WERI-Rb-1 (cell line): ENCODE data around the gene UST.
"Not testable (repeated sequence)": the region's sequence is repeated elsewhere in the genome, so short reads cannot be mapped to it uniquely, and the experiment has no call there.

Experiments
- DNase-seq: peaks from one replicate; pipeline ENCODE4 v3.0.0-alpha.2; 2020
- H3K27ac ChIP-seq: fragments of 250-450 bp; sonication (Bioruptor Pico); 2 replicates; pipeline ENCODE4 v1.5.1; 2020; ENCODE audit warnings: mild to moderate bottlenecking, moderate library complexity
- H3K27me3 ChIP-seq: fragments of 250-450 bp; sonication (Bioruptor Pico); 2 replicates; pipeline ENCODE4 v1.5.1; 2021; ENCODE audit warnings: mild to moderate bottlenecking, low read depth, moderate library complexity; ENCODE audit not compliant: insufficient read depth, severe bottlenecking
- H3K36me3 ChIP-seq: fragments of 250-450 bp; sonication (Bioruptor Pico); 2 replicates; pipeline ENCODE4 v1.5.1; 2020; ENCODE audit warnings: mild to moderate bottlenecking, moderate library complexity
- H3K4me3 ChIP-seq: 2 replicates; pipeline ENCODE4 v1.5.1; 2011; ENCODE audit warnings: low read depth, mild to moderate bottlenecking, control low read depth, low read length
- H3K9me3 ChIP-seq: fragments of 250-450 bp; sonication (Bioruptor Pico); 2 replicates; pipeline ENCODE4 v1.5.1; 2021; ENCODE audit warnings: mild to moderate bottlenecking, moderate library complexity; ENCODE audit not compliant: severe bottlenecking
- TF ChIP-seq, protein P1 (sequence below): IDR thresholded peaks from 2 replicates; pipeline ENCODE4 v1.5.1; 2011; ENCODE audit warnings: low read depth, mild to moderate bottlenecking, control low read depth, inconsistent platforms, low read length

UST gene

DNA sequence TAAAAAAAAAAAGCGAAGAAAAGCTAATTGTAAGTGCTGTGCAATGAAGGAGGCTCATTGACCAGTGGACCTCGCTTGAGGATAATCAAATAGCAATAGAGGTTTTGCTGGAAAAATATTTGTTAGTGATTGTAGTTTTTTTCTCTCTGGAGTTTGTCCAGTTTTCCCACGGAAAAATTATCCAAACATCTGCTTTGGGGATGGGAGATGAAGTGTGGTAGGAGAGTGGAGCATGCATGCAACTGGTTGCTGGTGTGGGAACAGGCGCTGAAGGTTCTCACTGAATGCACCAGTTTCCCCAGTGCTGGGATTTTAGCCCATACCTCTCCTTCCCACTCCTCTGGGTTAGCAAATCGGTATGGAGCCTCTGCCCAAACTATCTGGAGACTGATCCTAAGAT lies 288.9 kb downstream of the UST start:
- H3K27me3 ChIP-seq = no peaks in the 10 kb centered on the region
- DNase-seq = no peak
- TF ChIP-seq, protein P1, sequence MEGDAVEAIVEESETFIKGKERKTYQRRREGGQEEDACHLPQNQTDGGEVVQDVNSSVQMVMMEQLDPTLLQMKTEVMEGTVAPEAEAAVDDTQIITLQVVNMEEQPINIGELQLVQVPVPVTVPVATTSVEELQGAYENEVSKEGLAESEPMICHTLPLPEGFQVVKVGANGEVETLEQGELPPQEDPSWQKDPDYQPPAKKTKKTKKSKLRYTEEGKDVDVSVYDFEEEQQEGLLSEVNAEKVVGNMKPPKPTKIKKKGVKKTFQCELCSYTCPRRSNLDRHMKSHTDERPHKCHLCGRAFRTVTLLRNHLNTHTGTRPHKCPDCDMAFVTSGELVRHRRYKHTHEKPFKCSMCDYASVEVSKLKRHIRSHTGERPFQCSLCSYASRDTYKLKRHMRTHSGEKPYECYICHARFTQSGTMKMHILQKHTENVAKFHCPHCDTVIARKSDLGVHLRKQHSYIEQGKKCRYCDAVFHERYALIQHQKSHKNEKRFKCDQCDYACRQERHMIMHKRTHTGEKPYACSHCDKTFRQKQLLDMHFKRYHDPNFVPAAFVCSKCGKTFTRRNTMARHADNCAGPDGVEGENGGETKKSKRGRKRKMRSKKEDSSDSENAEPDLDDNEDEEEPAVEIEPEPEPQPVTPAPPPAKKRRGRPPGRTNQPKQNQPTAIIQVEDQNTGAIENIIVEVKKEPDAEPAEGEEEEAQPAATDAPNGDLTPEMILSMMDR = no peak
- H3K4me3 ChIP-seq = no peak overlapping the region
- no peaks in the 10 kb centered on the region for H3K9me3 ChIP-seq
- H3K36me3 ChIP-seq = no peaks in the 10 kb centered on the region
- no peak overlapping the region for H3K27ac ChIP-seq

DNA sequence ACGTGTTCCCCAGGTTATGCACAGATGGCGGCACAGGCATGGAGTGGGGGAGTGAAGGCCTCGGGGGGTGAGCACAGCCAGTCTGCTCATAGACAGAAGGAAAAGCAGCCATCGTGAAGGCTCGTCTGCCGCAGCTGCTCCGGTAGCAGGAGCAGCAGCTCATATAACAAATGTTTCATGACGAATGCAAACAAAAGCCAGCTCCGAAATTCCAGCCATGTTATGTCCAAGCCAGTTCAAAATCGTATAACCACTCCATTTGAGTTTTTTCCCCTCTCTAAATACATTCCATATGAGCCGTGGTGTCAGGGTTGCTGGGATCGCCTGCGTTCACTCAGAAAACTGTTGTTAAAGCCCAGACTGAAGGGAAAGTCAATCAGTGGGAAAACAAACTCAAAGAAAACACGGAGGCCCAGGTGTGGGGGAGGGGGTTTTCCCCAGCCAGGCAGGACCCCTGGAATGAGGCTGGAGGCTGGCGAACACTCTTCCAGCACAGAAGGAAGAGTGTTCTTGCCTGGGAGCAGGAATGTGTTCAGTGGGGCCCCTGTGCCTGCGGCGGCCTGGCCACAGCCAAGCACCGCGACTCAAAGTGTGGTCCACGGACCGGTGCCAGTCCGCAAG lies 290.3 kb downstream of the UST start:
- Histone ChIP-seq H3K9me3 (no peaks in the 10 kb centered on the region), H3K27ac (peak overlapping the region; percentile 18), H3K27me3 (no peaks in the 10 kb centered on the region), H3K4me3 (no peak overlapping the region), H3K36me3 (no peaks in the 10 kb centered on the region)
- TF ChIP-seq, protein P1 = no peak
- peak; percentile 22 for DNase-seq

DNA sequence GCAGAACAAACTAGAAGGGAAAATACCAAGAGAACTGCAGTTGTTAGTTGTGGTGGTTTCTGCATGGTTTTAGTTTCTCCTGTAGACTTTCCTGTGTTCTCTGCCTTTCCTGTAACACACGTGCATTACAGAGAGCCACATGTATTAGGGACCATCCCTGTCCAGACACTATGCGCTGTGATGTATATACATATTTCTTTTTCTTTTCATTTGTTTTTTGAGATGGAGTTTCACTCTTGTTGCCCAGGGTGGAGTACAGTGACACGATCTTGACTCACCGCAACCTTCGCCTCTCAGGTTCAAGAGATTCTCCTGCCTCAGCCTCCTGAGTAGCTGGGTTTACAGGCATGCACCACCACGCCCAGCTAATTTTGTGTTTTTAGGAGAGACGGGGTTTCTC lies 292.2 kb downstream of the UST start:
- H3K27ac ChIP-seq, H3K27me3 ChIP-seq, DNase-seq, H3K36me3 ChIP-seq, H3K9me3 ChIP-seq, H3K4me3 ChIP-seq: not testable (repeated sequence)

DNA sequence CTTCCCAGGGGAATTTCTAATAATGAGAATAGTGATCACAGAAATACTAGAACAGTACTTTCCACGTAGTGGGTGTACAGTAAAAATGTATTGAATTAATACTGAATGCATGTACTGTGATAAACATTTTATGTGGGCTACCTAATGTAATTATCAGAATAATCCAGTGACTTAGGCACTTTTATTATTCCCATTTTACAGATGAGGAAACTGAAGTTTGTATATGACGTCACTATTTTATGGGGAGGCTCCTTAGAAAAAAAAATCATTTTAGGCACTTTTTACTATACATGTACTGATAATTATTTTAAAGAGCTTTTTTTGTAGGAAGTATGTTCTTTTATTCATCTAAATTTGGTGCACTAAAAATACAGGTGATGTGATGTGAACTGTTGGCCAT lies 295.1 kb downstream of the UST start:
- Histone ChIP-seq H3K36me3 (no peaks in the 10 kb centered on the region), H3K27ac (no peak overlapping the region), H3K27me3 (no peaks in the 10 kb centered on the region), H3K4me3 (no peak overlapping the region), H3K9me3 (no peaks in the 10 kb centered on the region)
- TF ChIP-seq, protein P1 = no peak
- DNase-seq = no peak

DNA sequence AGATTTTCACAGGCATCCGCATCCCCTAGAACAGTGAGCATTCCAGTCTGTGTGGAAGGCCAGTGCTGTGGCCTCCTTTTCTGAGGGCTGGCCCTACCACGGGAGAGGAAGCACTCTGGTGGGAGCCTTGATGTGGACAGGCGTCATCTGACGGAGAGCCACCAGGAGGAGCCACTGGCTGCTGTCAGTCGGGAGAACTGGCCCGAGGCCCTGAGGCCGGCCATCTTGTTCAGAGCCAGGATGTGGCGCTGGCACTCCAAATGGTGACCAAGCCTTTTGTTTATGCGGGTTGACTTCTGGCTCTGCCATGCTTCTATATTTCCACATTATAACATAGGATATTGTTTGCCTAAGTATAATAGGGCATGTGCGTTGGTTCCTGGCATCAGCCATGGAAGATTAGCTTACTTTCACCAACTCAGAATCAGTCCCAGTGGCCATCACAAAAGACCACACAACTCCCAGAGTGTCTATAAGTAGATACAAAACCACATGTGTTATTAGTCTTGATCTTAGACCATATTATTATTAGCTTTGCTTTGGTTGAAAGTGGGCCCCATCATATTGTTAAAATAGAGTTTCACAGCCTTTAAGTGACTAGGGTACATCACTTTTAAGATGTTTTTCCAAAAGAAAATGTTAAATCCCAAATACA lies 296.8 kb downstream of the UST start:
- Histone ChIP-seq H3K9me3 (no peaks in the 10 kb centered on the region), H3K36me3 (no peaks in the 10 kb centered on the region), H3K4me3 (no peak overlapping the region), H3K27me3 (no peaks in the 10 kb centered on the region), H3K27ac (no peak overlapping the region)
- TF ChIP-seq, protein P1 = peak; percentile 59
- peak; percentile 70 for DNase-seq

DNA sequence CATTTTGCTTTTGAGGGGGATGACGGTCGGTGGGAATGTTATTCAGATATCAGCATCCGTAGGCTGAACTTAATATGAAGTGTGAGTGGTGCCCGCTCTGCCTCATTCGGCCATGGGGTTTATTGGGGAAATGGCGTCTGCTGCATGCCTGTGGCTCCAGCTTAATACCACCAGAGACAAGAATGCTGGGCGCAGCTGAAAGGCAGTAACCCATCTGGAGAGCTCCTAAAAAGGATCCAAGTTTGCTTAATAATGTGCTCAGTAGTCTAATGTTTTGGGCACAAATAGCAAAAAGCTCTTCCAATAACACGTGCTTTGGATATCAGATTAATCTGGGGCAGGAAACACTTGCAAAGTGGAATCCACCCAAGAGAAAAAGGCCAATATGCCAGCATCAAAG lies 297.7 kb downstream of the UST start:
- TF ChIP-seq, protein P1 = no peak
- Histone ChIP-seq H3K27me3 (no peaks in the 10 kb centered on the region), H3K27ac (no peak overlapping the region), H3K9me3 (no peaks in the 10 kb centered on the region), H3K36me3 (no peaks in the 10 kb centered on the region), H3K4me3 (no peak overlapping the region)
- DNase-seq = no peak
